GM12801 (cell line): ENCODE measurements around the gene ARMH4.

Source experiments
- CTCF ChIP-seq: IDR thresholded peaks from one replicate; pipeline ENCODE4 v1.5.1; 2011; ENCODE audit warnings: control low read depth; ENCODE audit not compliant: insufficient read length; ENCODE audit errors: extremely low read depth

The ARMH4 gene

GRCh38 chr14:57974896-57975295 lies 177.1 kb downstream of the ARMH4 start:
- no peak for TF ChIP-seq CTCF

GRCh38 chr14:57970594-57970993 lies 181.4 kb downstream of the ARMH4 start:
- TF ChIP-seq CTCF = no peak

- no peak for TF ChIP-seq CTCF
Observed at GRCh38 chr14:57970175-57970574, 181.8 kb downstream of the ARMH4 start.

GRCh38 chr14:57963071-57963470 lies 188.9 kb downstream of the ARMH4 start:
- TF ChIP-seq CTCF = no peak

GRCh38 chr14:57962325-57963035 lies 189.5 kb downstream of the ARMH4 start:
- no peak for TF ChIP-seq CTCF

GRCh38 chr14:57961786-57962060 lies 190.3 kb downstream of the ARMH4 start:
- TF ChIP-seq CTCF = no peak

- TF ChIP-seq CTCF = no peak
Observed at GRCh38 chr14:57960946-57961785, 190.8 kb downstream of the ARMH4 start.
